Measurements from ENCODE around the gene HOXD11.
A peak's percentile ranks its signal among the peaks of the same experiment; 100 is the strongest.

HOXD11 gene

GRCh38 chr2:176094349-176094748 lies 12.7 kb upstream of the HOXD11 start:
- DNase-seq = no peak

- DNase-seq = no peak
Observed at GRCh38 chr2:176095421-176095820, 11.7 kb upstream of the HOXD11 start.

GRCh38 chr2:176096243-176096985 lies 10.7 kb upstream of the HOXD11 start:
- no peak for DNase-seq

GRCh38 chr2:176096986-176097819 lies 9.9 kb upstream of the HOXD11 start:
- peak in 3 of 4 experiments; percentile 11 to 24 (median 22) for DNase-seq

- no peak for DNase-seq
Observed at GRCh38 chr2:176097820-176098365, 9.2 kb upstream of the HOXD11 start.

GRCh38 chr2:176098366-176099158 lies 8.5 kb upstream of the HOXD11 start:
- DNase-seq = no peak

GRCh38 chr2:176099159-176099727 lies 7.8 kb upstream of the HOXD11 start:
- DNase-seq = no peak

- DNase-seq = no peak
Observed at GRCh38 chr2:176099728-176100546, 7.1 kb upstream of the HOXD11 start, which contains the start of gene HOXD12. TSS of gene HOXD12 (plus strand) at chr2:176099795. CDS start at chr2:176099802, 7 bp downstream.

GRCh38 chr2:176100547-176101140 lies 6.4 kb upstream of the HOXD11 start:
- no peak for DNase-seq

GRCh38 chr2:176101216-176101830 lies 5.8 kb upstream of the HOXD11 start:
- DNase-seq = no peak

GRCh38 chr2:176101842-176102241 lies 5.2 kb upstream of the HOXD11 start:
- DNase-seq = no peak

- no peak for DNase-seq
Observed at GRCh38 chr2:176102309-176102866, 4.7 kb upstream of the HOXD11 start.

GRCh38 chr2:176103194-176103593 lies 3.9 kb upstream of the HOXD11 start:
- no peak for DNase-seq

- DNase-seq = no peak
Observed at GRCh38 chr2:176103742-176104315, 3.3 kb upstream of the HOXD11 start.

- DNase-seq = no peak
Observed at GRCh38 chr2:176104316-176105077, 2.6 kb upstream of the HOXD11 start.

GRCh38 chr2:176105078-176105729 lies 1.9 kb upstream of the HOXD11 start:
- DNase-seq = no peak

GRCh38 chr2:176105730-176106580 lies 1.1 kb upstream of the HOXD11 start:
- DNase-seq = no peak

- no peak for DNase-seq
Observed at GRCh38 chr2:176107731-176108181, 676 bp downstream of the HOXD11 start.
